GM18517 (cell line): ENCODE measurements around the gene GCNT2.
"Not testable (repeated sequence)": the region's sequence is repeated elsewhere in the genome, so short reads cannot be mapped to it uniquely, and the experiment has no call there.

Experiments used
- ATAC-seq: cut with Tn5 transposase; IDR thresholded peaks from one replicate; pipeline ENCODE4 v1.9.1; 2021; ENCODE audit warnings: mild to moderate bottlenecking, moderate library complexity; ENCODE audit not compliant: unreplicated experiment

GCNT2 gene

DNA sequence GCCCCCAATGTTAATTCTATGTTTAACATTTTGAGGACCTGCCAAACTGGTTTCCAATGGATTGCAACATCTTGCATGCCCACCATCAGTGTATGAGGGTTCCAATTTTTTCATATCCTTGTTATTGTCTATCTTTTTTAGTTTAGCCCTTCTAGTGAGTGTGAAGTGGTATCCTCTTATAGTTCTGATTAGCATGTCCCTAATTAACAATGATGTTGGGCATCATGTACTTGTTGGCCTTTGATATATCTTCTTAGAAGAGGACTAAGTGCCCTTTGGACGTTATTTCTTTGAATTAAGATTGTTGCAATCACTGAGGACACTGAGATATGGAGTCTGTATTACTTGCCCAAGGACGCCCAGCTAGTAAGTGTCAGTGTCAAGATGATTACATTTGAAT is 22.3 kb downstream of the GCNT2 start:
- ATAC-seq: no peak

DNA sequence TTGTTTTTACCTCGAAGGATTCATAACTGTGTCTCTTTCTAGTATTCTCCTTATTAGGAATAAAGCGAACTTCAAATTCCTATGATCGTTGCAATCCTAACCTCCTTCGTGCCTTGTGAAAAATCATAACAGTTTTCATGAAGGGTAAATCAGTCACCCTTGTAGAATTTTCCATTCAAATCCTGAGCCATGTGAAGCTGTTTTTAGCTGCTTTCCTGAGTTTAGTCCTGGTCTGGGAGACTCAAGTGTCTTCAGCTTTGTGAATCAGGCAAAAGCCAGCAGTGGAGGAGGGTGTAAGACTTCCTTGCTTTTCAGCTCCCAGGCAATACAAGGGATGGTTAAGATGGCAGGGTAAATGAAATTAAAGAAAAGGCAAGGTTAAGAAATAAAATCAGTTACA is 24.3 kb downstream of the GCNT2 start:
- ATAC-seq: no peak

DNA sequence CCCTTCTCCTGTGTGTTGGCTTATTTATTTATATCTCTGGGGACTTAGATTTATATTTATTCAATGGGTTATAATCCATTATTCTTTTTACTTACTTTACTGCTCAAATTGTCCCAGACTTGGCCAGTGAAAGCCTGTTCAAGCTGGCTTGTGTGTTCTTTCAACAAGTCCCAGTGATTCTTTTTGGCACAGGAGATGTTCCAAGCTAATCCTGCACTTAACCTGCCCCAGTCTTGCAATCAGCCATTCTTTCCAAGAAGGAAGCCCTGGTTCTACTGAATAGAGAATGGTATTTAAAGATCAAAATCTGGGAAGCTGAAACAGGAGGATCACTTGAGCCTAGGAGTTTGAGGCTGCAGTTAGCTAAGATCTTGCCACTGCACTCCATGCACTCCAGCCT is 26.7 kb downstream of the GCNT2 start:
- ATAC-seq: no peak

DNA sequence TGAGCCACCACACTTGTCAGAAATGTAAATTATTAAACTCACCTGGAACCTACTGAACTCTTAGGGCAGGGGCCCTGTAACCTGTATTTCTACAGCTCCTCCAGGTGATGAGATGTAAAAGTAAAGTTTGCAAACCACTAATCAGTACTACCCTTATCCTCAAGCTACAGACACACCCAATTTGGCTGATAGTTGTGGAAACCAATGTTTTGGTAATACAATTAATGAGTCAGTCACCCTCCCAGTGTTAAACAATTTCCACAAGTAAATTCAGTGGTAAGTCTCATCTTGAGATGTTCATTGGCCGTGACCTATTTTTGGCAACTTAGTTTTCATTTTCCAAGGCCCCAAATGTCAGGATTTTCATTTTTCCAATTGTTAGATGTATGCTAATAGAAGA is 29.6 kb downstream of the GCNT2 start:
- ATAC-seq: no peak

DNA sequence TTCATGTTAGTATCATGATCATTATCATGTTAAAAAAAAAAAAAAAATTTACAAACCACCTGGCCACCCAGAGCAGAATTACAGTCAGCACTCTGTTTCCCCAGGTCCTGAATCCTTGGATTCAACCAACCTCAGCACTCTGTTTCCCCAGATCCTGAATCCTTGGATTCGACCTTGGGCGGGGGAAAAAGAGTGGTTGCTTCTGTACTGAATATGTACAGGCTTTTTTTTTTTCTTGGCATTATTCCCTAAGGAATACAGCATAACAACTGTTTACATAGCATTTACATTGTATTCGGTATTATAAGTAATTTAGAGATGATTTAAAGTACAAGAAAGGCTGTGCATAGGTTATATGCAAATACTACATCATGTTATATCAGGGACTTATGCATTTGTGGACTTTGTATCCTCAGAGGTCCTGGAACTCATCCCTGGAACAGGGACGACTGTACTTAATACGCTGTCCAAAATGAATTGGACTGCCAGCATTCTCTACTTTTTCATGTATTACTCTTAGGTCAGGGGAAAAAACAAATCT is 31.2 kb downstream of the GCNT2 start:
- ATAC-seq: no peak

DNA sequence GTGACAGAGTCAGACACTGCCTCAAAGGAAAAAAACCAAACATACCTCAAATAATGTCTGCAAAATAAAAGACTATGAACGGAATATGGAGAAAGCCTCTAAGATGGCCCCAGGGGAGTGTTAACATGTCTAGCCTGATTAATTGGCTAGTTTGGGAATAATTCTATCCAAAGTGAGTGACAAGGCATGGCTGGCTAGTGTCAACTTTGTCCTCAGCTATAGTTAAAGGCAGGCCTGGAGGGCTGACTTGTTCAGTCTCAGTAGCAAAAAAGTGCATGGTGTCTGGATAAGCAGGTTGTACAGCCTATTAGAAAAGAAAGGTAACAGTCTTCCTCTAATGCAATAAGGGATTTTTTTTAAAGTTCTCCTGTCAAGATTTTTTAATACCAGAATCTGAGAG is 32.7 kb downstream of the GCNT2 start:
- no peak for ATAC-seq

DNA sequence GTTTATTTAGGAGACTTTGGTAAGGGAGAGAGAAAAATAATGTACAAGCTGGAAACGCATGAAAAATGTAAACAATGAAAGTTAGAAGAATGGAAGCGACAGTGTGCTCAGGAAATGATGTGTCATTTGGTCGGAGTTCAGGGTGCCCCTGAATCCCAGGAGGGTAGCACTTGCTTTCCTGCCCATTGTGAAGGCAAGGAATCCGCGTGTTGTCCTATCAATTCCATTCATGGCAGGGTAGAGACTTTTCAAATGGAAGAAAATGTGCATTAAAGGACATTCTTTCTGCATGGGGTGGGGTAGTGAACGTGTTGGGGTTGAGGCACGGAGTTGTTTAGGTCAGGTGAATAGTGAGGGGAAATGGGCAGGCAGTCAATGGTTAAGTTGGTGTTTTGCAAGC is 33.7 kb downstream of the GCNT2 start:
- ATAC-seq: no peak

DNA sequence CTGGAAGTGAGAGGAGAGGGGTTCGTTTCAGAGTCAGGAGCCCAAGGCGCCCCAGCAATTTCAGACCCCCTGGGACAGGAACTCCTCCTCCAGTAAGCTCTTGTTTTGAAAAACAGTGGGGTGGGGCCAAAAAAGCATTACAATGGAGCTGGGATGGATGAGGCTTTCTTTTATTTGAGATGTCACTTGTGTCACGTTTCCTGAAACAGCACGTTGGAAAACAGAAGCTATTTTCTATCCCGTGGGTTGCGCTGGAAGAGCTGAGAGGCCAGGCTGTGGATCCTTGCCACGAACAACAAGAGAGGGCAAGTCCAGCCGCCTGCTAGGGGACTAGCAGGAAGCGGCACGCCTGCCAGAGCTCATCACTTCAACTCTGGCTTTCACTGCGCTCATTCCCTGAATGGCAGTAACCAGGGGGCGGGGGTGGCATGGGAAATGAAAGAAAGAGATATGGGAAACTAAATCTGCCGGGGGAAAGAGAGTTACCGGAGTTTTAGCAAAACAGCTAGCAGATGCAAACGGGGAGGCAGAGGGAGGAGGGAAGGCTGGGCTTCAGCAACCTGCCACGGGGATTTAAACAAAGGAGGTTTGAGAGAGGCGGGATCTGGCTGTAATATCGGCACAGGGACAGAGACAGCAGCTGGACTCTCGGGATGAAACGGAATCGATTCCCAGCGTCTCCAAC is 34.6 kb downstream of the GCNT2 start:
- no peak for ATAC-seq

DNA sequence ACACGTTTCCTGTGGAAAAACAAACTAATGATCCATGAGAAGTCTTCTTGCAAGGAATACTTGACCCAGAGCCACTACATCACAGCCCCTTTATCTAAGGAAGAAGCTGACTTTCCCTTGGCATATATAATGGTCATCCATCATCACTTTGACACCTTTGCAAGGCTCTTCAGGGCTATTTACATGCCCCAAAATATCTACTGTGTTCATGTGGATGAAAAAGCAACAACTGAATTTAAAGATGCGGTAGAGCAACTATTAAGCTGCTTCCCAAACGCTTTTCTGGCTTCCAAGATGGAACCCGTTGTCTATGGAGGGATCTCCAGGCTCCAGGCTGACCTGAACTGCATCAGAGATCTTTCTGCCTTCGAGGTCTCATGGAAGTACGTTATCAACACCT is 35.4 kb downstream of the GCNT2 start:
- no peak for ATAC-seq

DNA sequence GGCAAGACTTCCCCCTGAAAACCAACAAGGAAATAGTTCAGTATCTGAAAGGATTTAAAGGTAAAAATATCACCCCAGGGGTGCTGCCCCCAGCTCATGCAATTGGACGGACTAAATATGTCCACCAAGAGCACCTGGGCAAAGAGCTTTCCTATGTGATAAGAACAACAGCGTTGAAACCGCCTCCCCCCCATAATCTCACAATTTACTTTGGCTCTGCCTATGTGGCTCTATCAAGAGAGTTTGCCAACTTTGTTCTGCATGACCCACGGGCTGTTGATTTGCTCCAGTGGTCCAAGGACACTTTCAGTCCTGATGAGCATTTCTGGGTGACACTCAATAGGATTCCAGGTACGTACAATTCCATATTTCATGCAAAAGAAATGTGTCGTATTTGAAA is 35.8 kb downstream of the GCNT2 start:
- no peak for ATAC-seq

DNA sequence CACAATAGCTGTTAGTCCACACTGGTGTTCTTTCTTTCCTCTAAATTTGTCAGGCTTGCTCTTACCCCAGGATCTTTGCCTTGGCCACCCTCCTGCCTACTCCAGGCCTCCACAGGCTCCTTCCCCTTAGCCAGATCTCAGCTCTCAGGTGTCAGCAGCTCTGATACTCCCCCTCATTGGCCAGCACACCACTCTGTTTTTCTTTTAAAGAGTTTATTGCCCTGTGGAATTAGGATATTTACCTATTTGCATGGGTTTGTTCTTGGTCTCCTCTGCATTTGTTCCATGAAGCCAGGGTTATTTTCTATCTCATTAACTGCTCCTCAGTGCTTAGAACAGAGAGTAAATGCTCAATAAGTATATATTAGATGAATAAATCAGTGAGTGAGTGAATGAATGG is 36.8 kb downstream of the GCNT2 start:
- ATAC-seq: no peak

DNA sequence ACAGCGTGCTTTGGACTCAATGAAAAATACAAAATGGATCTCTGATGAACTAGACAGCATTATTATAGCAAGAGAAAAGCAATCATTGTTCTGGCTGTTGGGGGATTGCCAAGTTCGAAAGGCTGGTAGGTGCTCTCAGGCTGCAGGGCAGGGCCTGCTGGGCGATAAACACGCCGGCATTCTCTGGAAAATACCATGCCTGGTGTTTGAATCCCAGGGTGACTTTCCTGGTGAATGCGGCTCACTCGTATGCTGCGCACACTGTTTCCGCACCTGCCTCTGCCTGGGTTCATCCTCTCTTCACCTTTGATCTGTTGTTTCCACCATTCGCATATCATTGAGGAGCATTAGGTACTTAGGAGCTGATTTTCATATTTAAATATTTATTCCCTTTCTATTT is 37.4 kb downstream of the GCNT2 start:
- ATAC-seq: no peak

DNA sequence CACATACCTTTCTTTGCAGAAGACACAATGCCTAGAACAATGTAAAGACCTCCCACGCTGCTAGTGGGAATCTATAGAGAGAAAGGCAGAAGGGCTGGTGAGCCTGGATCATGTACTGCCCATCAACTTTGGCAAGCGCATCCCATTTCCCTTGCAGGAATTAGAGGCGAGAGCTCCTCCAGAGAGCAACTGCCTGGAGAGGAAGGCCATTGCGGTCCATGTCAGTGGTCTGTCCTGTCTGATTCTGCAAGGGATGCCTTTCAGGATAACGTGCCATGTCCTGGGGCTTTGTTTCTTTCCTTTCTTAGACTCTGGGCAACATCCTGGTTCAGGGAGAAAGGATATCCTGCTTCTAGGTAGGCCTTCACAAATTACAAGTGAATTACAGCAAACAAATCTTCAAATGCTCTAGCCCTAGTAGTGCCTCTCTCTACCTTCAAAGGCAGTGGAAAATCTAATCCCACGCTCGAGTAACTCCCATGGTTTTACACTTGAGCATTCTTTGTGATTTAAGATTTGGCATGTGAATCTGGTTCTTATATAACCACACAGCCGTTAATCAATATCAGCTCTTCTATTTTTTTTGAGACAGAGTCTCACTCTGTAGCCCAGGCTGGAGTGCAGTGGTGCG is 38.5 kb downstream of the GCNT2 start:
- ATAC-seq: no peak

DNA sequence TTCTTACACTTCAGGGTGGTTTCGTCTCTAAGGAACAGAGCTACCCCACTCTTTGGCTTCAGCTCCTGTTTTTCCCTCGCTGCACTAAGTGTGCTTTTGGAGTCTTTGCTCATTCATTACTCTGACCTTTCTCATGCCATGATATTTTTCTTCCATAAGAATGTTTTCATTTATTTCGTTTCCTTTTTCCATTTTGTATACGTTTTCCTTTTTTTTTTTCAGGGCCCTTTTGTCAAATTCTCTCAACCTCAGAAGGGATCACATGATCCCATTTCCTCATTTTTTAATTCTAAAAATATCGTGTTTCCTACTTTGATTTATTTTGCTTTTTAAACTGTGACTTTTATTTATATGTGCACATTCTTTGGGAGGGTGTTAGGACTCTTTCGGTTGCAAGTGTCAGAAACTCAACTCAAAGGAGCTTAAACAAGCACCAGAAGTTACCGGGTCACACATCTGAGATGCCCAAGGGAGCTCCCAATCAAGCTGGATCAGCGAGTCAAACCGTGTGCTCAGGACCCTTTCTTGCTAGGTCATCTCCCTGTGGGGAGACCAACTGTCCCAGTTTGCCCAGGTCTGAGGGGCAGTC is 40.6 kb downstream of the GCNT2 start:
- no peak for ATAC-seq

DNA sequence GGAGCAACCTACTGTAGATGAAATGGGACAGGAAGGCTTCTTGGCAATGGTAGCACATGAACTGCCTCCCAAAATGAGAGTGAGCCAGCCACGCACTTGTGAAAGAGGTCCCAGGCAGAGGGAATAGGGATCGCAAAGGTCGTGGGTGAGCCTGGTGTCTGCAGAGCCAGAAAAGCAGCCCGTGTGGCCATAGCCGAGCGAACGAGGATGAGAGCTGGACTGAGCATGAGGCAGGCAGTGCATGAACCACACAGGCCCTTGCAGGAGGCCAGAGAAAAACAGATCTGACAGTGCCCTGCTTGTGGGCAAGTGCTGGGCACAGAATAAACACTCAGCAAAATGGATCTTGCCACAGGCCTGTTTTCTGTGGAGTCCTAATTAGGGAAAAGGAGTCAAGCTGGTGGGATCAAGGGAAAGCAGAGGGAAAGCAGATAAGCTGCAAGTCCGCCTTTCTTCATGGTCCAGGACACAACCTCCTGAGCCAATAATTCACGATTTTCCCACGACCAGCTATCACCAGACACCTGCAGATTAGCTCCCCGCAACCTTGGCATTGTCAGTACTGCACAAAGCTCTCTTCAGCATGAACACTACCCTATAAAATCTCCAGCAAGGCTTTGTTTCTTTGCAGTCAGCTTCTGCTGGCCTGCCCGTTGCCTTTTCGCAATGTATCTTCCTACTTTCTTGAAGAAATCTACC is 44.0 kb downstream of the GCNT2 start:
- no peak for ATAC-seq

DNA sequence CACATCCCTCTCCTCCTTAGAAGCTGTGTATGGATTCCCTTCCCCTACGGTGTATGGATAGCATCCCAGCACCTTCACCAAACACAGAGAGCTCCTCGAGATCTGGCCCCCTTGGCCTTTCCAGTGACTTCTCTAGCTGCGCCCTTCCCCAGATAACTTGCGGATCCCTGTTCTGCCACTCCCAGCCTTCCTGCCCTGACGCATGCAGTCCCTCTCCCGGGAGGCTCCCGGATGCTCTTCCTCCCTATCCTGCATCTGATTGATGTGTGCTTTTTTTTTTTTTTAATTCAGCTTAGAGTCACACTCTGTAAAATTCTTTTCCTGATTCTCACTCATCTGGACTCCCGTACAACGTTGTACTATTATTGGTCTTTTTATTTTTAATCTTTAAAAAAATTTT is 44.8 kb downstream of the GCNT2 start:
- no peak for ATAC-seq

DNA sequence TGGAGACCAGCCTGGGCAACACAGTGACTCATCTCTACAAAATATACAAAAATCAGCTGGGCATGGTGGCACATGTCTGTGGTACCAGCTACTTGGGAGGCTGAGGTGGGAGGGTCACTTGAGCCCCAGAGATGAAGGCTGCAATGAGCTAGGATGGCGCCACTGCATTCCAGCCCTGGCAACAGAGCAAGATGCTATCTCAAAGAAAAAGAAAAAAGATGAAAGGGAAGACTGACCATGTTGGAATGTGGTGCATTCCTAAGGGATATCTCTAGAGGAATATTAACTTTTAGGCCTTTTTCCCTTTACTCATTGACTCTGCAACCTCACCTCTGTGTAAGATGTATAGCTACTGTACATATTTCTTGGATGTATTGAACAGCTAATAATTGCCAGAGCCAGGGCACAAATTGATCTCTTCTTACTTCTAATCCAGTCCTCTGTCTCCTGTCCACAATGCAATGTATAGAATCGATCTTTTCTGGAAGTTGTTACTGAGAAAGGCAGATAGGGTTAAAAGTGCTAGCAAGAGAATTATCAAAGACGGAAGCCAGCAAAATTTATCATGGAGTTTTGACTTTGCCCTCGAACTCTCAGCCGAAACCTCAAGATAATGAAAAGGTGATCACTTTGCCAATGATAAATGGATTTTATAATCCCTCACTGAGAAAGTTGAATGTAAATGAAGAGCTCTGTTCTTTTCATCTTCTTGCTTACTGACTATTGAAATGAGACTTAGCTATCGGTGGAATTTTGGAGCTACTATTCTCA is 46.3 kb downstream of the GCNT2 start:
- ATAC-seq: no peak

DNA sequence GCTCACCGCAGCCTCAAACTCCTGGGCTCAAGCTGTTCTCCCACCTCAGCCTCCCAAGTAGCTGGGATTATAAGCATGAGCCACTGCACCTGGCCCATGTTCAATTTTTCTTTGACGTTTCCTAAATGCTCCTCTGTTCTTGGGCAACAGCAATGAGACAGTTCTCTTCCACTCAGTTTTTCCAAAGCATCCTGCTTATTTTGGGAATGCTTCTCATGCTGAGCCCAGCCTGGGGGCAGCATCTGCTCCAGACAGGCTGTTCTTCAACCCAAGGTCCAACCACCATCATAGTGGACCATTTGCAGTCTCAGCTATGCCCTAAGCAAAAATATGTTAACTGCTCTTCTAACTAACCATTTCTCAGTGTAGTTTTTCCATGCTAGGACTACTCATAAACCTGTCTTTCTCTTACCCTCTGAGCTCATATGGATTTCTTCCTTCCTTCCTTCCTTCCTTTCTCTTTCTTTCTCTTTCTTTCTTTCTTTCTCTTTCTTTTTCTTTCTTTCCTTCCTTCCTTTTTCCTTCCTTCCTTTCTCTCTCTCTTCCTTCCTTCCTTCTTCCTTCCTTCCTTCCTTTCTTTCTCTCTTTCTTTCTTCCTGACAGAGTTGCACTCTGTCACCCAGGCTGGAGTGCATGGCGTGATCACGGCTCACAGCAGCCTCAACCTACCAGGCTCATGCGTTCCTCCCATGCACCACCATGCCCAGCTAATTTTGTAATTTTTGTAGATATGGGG is 48.4 kb downstream of the GCNT2 start:
- no peak for ATAC-seq

DNA sequence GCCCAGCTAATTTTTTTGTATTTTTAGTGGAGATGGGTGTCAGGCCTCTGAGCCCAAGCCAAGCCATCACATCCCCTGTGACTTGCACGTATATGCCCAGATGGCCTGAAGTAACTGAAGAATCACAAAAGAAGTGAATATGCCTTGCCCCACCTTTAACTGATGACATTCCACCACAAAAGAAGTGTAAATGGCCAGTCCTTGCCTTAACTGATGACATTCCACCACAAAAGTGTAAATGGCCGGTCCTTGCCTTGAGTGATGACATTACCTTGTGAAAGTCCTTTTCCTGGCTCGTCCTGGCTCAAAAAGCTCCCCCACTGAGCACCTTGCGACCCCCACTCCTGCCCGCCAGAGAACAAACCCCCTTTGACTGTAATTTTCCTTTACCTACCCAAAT is 54.4 kb downstream of the GCNT2 start:
- ATAC-seq: not testable (repeated sequence)

DNA sequence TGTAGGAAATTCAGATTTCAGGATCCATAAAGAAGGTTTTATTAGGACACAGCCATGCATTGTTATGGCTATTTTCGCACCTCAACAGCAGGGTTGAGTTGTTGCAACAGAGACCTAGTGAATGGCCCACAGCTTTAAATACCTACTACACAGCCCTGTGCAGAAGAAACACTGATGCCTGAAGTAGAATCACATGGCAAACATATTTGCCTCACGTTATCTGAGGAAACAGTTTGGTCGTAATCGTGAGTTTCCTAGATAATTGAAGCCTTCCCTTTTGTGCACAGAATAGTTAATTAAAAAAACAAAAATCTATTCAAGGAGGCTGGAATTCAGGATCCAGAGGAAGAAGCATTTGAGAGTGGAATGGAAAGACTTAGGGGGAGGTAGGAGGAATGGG is 55.1 kb downstream of the GCNT2 start:
- no peak for ATAC-seq
